ENCODE results near the gene SEBOX. TPM values are rescaled to one million over a fixed set of nuclear protein-coding genes. Genes with fewer than 3 reads are reported as not detected.

SEBOX gene
- total and polyA plus RNA-seq, 2 donors (not counting 1 experiment from before 2014, with no cell fraction given): not detected

GRCh38 chr17:28407130-28407973 lies 42.4 kb upstream of the SEBOX start:
- POLR2A ChIA-PET: no interaction called here

More at GRCh38 chr17:28407130-28407973, 42.4 kb upstream of the SEBOX start:
- H3K36me3 ChIP-seq (replicated peaks in 1 of 2; ENCODE audit: control extremely low read depth in 1 of 2, control insufficient read depth in 1 of 2, extremely low read depth in 1 of 2, insufficient read depth in 2 of 2, low read length in 1 of 2): no peaks in the 10 kb centered on the region
- WGBS (ENCODE audit: insufficient coverage): no CpG with 5 or more reads among the region's 5 CpGs
- H2AFZ ChIP-seq (ENCODE audit: insufficient read depth, low read depth, low read length, poor library complexity, severe bottlenecking): no peak overlapping the region
- no peak for ATAC-seq (ENCODE audit: low read depth)
- TF ChIP-seq EZH2 (IDR thresholded peaks at IDR 0.05; ENCODE audit: borderline replicate concordance, insufficient read depth, low read depth, low read length, poor library complexity, severe bottlenecking) (no peak), CTCF (IDR thresholded peaks at IDR 0.05) (no peak)
- Mint-ChIP-seq H3K27me3 (peaks cover 7% of the 10 kb centered on the region), H3K4me3 (peak overlapping the region; percentile 3), H3K27ac (no peak overlapping the region), H3K9me3 (ENCODE audit: insufficient read depth) (no peaks in the 10 kb centered on the region), H3K4me1 (peaks cover 10% of the 10 kb centered on the region)
- H3K79me2 ChIP-seq (ENCODE audit: control insufficient read depth, insufficient read depth, low read length): no peaks in the 10 kb centered on the region
- H3K9me3 ChIP-seq (ENCODE audit: control extremely low read depth in 1 of 3, control insufficient read depth in 2 of 3, insufficient read depth in 1 of 3, low read length in 2 of 3): peaks cover 0 to 4% (median 0%) of the 10 kb centered on the region in 3 donors
- peaks cover 8 to 12% of the 10 kb centered on the region in 2 donors for H3K4me1 ChIP-seq (ENCODE audit: control insufficient read depth in 2 of 2, insufficient read depth in 2 of 2, low read length in 2 of 2)
- intact Hi-C loops (cut with micrococcal nuclease): loop anchor here (5.0 kb wide), 1 partner anchor 35 kb away; the partner anchor contains the start of genes SARM1 and VTN
- no peak overlapping the region for H3K9ac ChIP-seq (ENCODE audit: low read length)
- H3K4me2 ChIP-seq (replicated peaks; ENCODE audit: low read depth, low read length, poor library complexity, severe bottlenecking): no peak overlapping the region
- H3K27me3 ChIP-seq (replicated peaks in 1 of 4; ENCODE audit: control extremely low read depth in 1 of 4, control insufficient read depth in 3 of 4, insufficient read depth in 4 of 4, low read length in 3 of 4): no peaks in the 10 kb centered on the region
- no peak overlapping the region for H3K27ac ChIP-seq (ENCODE audit: low read length in 2 of 2)
- CTCF ChIA-PET: interaction anchor here (2.1 kb wide), 1 partner anchor 9 kb away, joined by 12 read pairs; no protein-coding TSS in a partner anchor
- DNase-seq: no peak
- H3K4me3 ChIP-seq (ENCODE audit: control extremely low read depth in 1 of 5, extremely low read depth in 1 of 5, insufficient read depth in 1 of 5, low read depth in 2 of 5, low read length in 4 of 5): no peak overlapping the region
- H4K20me1 ChIP-seq (ENCODE audit: control insufficient read depth, insufficient read depth, low read length, poor library complexity, severe bottlenecking): no peaks in the 10 kb centered on the region

All from B cell (primary cell).